A549 (cell line): Measurements from ENCODE around the gene SOD1.

Experiments
- CTCF ChIP-seq: fragments of >200 bp; sonication (Bioruptor Twin); formaldehyde crosslinking; IDR thresholded peaks from 3 replicates; pipeline ENCODE4 v1.5.1; 2016
- HOXA7 ChIP-seq: fragments of 250-450 bp; sonication (Bioruptor Pico); IDR thresholded peaks from 2 replicates; pipeline ENCODE4 v1.5.0; 2020; ENCODE audit warnings: mild to moderate bottlenecking, moderate library complexity
- POLR2A ChIP-seq: IDR thresholded peaks from 2 replicates; pipeline ENCODE4 v1.6.1; 2012; ENCODE audit warnings: mild to moderate bottlenecking, low read length
- RCOR1 ChIP-seq: fragments of 150-350 bp; IDR thresholded peaks from 2 replicates; pipeline ENCODE4 v1.6.1; 2014; ENCODE audit warnings: antibody characterized with exemption, low read length, low read depth
- SMC3 ChIP-seq: fragments of >200 bp; sonication (Bioruptor Twin); formaldehyde crosslinking; IDR thresholded peaks from 3 replicates; pipeline ENCODE4 v1.6.1; 2018; ENCODE audit warnings: inconsistent platforms

GRCh38 chr21:31665397-31665796, 5.9 kb downstream of the SOD1 start:
- TF ChIP-seq CTCF (no peak), RCOR1 (no peak), POLR2A (no peak), HOXA7 (no peak), SMC3 (no peak)
